KBM-7 (cell line): ENCODE results near the gene DENND11.

Experiments
- DNase-seq: peaks from one replicate; pipeline ENCODE4 v3.0.0-alpha.2; 2015
- in situ Hi-C: fragments of 300-500 bp; cut with MboI; formaldehyde crosslinking; loops from 2 replicates; pipeline ENCODE4 v1.14.3; 2020; ENCODE audit warnings: low sequenced_read_pairs, low pct_unique_long_range_greater_than_20kb, mixed read lengths

DENND11 gene, protein sequence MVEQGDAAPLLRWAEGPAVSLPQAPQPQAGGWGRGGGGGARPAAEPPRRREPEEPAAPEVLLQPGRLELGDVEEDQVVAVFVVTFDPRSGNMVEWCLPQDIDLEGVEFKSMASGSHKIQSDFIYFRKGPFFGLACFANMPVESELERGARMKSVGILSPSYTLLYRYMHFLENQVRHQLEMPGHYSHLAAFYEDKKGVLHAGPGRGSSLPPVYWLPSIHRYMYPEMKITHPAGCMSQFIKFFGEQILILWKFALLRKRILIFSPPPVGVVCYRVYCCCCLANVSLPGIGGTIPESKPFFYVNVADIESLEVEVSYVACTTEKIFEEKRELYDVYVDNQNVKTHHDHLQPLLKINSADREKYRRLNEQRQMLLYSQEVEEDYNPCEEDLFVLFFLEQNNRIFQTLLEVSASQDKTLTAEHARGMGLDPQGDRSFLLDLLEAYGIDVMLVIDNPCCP

DNA sequence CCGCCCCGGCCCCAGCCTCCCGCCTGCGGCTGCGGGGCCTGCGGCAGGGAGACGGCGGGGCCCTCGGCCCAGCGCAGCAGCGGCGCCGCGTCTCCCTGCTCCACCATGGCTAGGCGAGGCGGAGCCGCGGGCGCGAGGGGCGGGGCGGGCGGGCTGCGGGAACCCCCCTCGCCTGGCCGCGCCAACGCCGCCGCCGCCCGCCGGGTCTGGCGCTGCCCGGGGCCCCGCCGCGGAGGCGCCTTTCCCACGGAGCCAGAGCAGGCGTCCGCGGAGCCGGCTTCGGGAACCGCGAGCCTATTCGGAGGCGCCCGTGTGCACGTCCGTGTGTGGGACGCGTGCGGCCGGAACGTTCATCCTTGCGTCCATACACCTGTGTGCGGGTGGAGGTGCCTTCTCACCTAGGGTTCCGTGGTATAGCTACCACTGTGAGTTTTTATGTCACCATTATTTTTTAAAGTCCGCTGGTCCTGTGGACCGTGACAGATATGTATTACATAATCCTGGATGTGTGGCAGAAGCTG lies at the start of gene DENND11:
DENND11 (minus strand) TSS at position 120 of the 521 bp plus-strand sequence; CDS start at position 107, 13 bp downstream.
- peak; percentile 42 for DNase-seq

DNA sequence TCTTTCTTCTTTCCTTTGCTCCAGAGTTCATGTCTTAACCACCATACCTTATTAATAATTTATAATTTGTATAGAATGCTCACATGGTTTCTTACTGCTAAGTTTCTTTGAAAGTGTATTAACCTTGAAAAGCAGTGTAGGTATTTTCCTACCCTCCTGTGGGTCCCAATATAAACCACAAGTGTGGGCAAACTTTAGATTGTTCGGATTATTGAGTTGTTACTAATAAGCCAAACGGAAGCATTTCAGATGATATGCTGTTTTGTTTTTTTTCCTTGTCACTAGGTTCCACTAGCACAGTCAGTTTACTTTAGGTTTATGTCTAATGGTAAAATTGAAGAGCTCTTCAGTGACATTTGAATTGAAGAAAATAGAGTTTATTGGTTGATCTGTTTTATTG lies 46.4 kb upstream of the DENND11 start:
- in situ Hi-C loops = no loop called here
- no peak for DNase-seq

More for the DNA sequence above, at the start of gene DENND11:
- in situ Hi-C loops = no loop called here

DNA sequence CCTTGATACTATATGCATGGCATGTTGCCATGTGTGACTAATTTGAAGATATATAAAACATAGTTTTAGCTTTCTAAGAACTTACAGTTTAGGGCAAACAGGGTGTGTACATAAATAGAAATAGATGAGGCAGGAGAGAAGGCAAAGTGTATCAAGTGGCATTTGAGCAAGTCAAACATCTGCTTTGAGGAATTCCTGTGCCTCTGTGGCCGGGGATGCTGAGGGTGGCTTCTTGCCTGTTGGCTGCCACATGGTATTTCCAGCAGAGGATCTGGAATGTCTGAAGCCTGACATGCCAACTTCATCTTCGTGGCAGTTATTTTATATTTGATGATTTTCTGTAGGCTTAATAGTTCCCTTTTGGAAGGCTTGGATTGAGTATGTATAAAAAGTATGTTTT lies 42.2 kb upstream of the DENND11 start:
- in situ Hi-C loops = no loop called here

DNA sequence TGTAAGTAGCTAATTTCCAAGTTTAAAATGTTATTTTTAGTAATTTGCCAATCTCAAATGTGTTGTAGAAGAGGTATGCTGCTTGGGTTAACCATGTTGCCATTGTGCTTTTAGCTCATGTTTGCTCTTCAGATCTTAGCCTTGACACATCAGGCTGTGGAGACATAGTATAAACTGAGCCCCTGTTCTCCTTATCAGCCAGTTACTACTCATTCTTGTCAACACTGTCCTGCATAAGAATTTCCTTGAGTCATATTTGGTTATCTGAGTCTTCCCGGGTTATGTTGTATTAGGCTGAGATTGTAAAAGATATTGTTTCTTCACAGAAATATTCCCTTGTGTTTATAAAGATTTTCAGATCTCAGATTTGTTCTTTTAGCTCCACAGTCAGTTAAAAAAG lies 40.3 kb upstream of the DENND11 start:
- DNase-seq = no peak
- in situ Hi-C loops = no loop called here

More for the DNA sequence above, 42.2 kb upstream of the DENND11 start:
- no peak for DNase-seq

DNA sequence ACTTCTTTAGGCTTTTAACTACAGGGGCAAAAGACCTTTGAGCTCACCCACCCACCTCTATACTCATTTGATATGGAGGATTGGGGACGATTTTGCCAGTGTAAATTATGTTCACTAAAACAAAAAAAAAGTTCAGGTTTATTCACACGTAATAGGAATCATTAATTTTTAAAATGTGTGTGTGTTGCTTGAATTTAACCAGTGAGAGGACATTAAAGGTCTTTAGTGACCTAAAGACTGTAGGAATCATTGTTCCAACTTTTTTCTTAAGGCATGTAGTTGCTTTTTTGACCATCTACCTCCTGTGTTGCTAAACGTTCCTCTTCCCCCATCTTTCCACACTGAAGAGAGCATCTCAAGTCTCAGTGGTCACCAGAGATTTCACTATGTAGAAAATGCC lies 37.3 kb upstream of the DENND11 start:
- no peak for DNase-seq
- in situ Hi-C loops = no loop called here

DNA sequence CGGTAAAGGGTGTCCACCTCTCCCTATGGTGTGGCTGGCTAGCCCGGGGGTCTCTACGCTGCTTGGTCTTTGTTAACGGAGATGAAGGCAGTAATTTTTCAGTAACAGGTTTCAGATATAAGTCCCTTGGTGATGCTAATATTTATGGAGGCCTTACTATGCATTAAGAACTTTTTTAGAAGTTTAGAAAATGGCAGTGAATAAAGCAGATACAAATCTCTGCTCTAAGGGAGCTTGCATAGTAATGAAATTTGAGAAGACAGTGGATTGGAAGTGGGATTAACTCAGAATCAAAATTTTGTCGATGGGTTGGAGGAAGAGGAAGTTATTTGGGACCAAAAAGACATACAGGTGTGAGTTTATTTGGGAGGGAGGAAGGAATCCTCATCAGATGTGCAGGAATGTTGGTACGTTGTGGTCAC lies 36.6 kb upstream of the DENND11 start:
- in situ Hi-C loops = no loop called here
- no peak for DNase-seq

DNA sequence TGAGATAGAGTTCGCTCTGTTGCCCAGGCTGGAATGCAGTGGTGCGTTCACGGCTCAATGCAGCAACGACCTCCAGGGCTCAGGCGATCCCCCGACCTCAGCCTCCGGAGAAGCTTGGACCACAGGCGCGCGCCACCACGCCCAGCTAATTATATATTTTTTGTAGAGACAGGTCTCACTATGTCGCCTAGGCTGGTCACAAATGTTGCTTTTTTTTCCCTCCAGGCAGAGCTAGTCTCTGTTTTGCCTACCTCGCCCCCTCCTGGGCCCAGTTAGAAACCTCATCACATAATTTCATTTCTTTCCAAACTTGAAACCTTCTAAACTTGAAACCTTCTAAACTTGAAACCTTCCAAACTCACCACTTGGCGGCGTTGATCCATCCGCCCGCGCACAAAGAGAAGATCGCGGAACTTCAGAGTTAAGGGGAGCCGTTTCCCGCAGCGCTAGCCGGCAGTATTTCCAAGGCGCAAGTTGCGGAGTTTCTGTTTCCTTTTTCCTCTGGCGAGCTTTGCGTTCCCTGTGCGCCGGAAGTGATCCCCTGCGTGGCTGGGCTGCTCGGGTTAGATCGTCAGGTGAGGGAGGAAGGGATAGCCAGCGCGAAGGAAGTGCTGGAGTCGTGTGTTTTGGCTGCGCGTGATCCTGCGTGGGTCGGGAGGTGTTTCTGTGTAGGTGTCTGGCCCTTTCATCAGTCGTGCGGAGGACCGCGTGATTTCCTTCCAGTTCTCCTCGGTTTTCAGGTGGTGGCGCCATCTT lies 36.0 kb upstream of the DENND11 start, which contains the start of gene SSBP1:
SSBP1 (plus strand) TSS at position 523 of the 756 bp plus-strand sequence. CDS start 809 bp downstream, outside the sequence.
- DNase-seq = peak; percentile 99
- in situ Hi-C loops = no loop called here

DNA sequence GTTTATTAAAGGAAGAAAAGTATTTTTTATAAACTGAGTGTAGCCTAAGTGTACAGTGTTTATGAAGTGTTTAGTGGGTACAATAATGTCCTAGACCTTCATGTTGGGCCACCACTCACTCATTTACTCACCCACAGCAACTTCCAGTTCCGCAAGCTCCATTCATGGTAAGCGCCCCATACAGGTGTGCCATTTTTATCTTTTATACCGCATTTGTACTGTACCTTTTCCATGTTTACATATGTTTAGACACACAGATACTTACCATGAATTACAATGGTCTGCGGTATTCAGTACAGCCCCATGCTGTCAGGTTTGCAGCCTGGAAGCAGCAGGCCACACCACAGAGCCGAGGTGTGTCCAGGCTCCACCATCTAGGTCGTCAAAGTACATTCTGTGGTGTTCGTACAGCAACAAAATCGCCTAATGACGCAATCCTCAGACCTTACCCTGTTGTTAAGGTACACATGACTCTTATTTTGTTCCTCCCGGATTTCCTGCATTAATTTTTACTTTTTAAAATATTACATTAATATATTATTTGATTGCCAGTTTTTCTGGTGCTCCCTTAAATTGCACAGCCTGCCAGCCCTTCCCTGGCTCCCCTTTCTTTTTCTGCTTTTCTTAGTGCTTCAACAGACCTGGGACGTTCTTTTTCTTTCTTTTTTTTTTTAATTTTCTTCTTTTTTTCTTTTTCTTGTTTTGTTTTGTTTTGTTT lies 35.3 kb upstream of the DENND11 start:
- in situ Hi-C loops = no loop called here
- peak; percentile 28 for DNase-seq

DNA sequence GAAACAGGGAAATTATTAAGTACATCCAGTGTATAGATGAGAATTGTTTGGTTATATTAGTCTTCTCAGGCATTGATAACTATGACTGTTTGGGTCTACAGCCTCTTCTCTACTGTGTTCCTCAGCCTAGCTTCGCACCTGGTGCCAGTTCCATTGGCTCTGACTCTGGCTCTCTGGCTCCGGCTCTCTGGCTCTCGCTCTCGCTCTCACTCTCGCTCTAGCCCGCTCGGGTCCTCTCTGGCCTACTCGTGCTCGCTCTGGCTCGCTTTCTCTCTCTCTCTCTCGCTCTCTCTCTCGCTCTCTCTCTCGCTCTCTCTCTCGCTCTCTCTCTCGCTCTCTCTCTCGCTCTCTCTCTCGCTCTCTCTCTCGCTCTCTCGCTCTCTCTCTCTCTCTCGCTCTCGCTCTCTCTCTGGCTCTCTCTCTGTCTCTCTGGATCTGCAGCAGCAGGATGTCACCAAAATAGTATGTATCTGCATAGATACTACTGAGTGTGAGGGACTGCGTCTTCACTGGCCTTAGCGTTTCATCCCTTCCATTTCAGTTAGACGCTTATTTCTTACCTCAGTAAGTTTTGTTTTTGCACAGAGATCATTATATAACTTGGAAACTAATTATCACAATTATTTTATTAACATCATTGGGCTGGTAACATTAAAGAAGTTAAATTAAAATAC lies 29.6 kb upstream of the DENND11 start:
- in situ Hi-C loops = no loop called here

DNA sequence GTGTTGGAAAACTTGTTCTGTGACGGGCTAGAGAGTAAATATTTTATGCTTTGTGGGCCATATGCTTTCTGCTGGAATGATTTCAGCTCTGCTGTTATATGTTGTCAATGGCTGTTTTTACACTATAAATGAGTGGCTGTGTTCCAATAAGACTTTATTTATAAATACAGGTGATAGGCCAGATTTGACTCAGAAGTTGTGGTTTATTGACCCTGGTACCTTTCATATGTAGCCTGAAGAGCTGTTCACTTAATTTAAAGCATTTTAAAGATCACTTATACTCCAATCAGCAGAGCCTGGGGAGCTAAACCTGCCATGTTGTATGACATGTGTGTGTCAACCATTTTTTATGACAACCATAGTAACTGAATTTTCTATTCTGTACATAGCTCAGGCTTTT lies 27.1 kb upstream of the DENND11 start:
- in situ Hi-C loops = no loop called here

More for the DNA sequence above, 29.6 kb upstream of the DENND11 start:
- no peak for DNase-seq

DNA sequence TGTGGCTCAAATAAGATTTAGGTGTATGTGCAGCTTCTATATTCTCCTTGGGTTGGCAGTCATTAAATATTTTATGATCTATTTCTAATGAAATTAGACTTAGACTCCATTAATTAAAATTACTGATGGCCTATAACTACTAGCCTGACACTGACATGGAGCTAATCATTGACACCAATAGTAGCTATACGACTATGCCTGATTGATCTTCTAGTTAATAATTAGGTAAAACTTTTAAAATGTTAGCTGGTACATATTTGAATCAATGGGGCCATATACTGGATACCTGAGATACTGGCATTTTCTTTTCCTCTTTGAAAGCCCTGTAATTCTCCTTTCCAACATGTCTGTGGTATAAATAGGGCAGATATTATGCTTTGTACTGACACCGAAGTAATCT lies 20.6 kb upstream of the DENND11 start:
- in situ Hi-C loops = no loop called here
- DNase-seq = no peak

More for the DNA sequence above, 27.1 kb upstream of the DENND11 start:
- no peak for DNase-seq

DNA sequence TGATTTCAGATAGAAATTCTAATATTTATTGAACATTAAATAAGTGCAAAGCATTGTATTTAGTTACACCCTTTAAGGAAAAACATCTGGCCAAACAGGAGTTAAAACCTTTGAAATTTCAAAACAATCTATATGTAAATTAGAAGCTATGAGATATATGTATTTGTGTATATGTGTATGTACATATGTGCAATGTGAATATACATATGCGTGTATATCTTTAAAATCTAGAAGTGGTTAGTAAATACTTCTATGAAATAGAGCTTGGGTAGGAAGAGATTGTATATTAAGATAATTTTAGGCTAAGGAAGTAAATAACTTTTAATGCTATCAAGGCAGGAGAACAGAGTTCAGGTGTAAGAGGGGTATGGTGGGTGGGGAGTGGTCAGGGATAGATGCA lies 15.5 kb upstream of the DENND11 start:
- no peak for DNase-seq
- in situ Hi-C loops = no loop called here

DNA sequence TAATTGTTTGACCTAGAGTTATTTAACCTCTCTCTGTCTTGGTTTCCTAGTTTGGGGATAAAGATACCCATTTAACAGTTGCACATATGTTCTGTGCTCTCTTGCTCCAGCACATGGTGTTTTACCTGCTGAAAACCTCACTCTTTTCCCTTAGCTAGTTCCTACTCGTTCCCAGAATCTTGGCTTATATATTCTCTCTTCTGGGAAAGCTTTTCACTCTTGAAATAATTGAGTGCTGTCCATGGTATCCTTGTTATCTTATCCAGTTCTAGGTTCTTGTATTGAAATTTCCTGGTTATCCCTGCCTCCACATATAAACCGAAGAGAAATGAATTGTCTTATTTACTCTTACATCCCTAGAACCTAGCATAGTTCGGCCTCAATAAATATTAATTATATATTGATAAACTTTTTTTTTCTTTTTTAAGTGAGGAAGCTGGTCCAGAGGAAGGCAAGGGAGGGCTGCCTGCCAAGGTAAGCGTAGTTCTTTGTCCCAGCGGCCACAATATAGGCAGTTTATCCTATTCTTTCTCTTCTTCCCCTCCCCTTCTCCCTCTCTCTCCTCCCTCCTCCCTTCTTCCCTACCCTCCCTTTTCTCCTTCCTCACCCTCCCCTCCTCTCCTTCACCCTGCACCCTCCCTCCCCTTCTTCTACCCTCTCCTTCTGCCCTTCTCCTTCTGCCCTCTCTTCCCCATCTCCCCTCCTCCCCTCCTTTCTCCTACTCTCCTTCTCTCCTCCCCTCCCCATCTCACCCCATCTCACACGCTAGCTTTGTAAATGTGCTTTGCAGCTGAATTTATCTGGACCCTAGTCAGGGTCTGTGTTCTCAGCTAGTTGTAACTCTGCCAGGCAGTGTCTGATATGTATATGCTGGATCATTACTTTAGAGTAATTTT lies 14.1 kb upstream of the DENND11 start:
- no peak for DNase-seq
- in situ Hi-C loops = no loop called here

DNA sequence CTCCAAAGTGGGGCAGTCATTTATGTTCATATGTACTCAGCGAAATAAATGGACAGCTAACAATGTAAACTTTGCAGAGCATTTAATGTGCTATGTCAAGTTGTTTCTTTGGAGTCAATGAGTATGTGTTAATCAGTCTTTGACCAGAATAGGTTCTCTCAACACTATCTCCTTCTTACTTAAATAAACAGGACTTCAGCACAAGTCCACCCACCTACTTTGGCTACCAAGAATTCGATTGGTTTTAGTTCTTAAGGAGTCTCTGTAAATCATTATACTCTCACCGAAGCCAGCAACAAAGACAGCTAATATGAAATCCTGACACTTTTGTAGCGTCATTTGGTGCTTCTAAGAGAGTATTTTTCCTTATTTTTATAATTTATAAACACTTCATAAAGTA lies 13.1 kb upstream of the DENND11 start:
- in situ Hi-C loops = no loop called here
- DNase-seq = no peak

DNA sequence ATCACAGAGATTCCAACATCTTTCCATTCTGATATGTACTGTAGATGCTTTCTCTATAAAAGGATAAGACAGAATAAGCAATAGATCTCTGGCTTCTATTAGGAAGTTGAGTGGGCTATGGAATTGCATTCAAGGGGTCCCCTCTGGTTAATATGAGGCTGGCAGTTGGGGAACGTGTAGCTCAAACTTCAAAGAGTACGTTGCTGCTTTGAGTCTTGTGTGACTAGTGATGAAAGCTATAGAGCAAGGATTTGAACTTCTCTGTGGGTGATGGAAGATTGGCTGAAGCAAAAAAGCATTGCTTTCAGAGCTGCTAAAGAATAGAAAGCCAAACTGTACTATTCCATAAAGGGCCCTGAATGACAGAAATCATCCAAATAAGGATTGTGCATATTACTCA lies 12.6 kb upstream of the DENND11 start:
- in situ Hi-C loops = no loop called here
- DNase-seq = no peak

DNA sequence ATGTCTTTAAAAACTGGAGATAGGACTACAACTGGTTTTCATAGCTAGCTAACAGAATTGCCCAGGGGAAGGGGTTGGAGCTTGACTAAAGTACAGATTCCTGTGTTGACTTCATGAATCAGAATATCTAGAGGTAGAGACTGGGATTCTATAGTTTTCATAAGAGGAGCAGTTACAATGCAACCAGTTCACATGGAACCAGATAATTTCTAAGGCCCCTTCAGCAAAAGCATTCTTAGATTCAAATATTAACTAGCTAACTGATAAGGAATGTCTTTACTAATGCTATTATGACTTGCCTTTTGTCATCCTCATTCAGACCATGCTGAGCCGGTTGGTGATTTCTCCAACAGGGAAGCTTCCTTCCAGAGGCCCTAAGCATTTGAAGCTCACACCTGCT lies 11.9 kb upstream of the DENND11 start:
- in situ Hi-C loops = no loop called here
- no peak for DNase-seq

DNA sequence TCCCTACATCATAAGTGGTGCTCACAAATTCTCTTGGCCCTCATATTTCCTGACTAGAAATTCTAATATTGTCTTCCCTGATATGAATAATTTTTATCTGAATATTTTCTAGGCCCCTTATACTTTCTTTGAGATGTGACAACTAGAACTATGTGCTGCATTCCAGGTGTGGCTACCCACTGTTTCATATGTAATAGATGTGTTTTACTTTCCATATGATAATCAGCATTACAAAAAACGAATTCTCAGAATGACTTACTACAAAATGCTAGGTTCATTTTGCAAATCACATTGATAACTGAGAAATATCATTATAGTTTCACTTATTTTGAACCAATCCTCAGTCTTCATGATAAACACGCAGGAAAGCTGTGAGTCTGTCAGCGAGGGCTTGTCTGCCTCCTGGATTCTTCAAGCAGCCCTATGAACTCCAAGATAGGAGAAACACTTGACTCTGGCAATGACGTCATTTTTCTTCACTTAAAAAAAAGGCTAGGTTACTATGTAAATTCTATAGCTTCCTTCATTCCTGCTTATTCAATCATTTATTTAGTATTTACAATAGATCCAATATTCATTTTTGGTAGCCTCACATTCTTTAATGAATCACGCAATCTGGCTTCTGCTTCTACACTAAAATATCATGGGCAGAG lies 10.8 kb upstream of the DENND11 start:
- in situ Hi-C loops = no loop called here

More for the DNA sequence above, 10.8 kb upstream of the DENND11 start:
- DNase-seq = no peak
